DOHH2 (cell line): ENCODE results near the gene XRCC4.

Source experiments
- EZH2phosphoT487 ChIP-seq: fragments of 200-600 bp; sonication (generic); IDR thresholded peaks from 2 replicates; pipeline ENCODE4 v1.6.1; 2017; ENCODE audit warnings: borderline replicate concordance, mild to moderate bottlenecking, antibody characterized with exemption, low read length, moderate library complexity, mixed read lengths
- TF ChIP-seq, protein P1 (sequence below): fragments of 200-600 bp; sonication (generic); IDR thresholded peaks from one replicate; pipeline ENCODE4 v1.5.1; 2014; ENCODE audit warnings: antibody characterized with exemption, mild to moderate bottlenecking, low read depth, low read length; ENCODE audit not compliant: poor library complexity, severe bottlenecking

DNA sequence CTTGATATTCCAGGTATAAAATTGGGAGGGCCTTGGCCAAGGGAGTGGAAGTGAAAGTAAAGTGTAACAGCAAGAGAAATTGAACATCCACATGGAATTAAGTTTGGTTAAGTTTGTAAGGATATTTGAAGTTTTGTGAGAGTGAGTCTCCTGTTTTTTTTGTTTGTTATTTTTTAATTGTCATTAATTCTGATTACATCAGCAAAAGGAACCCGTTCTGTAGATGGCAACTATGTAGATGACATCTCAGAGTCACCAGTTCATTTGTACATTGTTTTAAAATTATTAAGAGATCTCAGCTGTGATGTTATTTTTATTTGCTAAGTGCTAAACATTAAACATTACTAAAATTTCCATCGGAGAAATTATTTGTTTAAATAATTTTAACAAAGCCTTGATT, 65.2 kb downstream of the XRCC4 start:
- no peak for TF ChIP-seq EZH2phosphoT487
- TF ChIP-seq, protein P1, sequence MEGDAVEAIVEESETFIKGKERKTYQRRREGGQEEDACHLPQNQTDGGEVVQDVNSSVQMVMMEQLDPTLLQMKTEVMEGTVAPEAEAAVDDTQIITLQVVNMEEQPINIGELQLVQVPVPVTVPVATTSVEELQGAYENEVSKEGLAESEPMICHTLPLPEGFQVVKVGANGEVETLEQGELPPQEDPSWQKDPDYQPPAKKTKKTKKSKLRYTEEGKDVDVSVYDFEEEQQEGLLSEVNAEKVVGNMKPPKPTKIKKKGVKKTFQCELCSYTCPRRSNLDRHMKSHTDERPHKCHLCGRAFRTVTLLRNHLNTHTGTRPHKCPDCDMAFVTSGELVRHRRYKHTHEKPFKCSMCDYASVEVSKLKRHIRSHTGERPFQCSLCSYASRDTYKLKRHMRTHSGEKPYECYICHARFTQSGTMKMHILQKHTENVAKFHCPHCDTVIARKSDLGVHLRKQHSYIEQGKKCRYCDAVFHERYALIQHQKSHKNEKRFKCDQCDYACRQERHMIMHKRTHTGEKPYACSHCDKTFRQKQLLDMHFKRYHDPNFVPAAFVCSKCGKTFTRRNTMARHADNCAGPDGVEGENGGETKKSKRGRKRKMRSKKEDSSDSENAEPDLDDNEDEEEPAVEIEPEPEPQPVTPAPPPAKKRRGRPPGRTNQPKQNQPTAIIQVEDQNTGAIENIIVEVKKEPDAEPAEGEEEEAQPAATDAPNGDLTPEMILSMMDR = no peak
